ENCODE measurements around the gene SPG21. TPM values are rescaled to one million over a fixed set of nuclear protein-coding genes. Genes with fewer than 3 reads are reported as not detected.

The SPG21 gene
- total RNA-seq, 1 donor from 2014 or later, result 41.5 TPM

DNA sequence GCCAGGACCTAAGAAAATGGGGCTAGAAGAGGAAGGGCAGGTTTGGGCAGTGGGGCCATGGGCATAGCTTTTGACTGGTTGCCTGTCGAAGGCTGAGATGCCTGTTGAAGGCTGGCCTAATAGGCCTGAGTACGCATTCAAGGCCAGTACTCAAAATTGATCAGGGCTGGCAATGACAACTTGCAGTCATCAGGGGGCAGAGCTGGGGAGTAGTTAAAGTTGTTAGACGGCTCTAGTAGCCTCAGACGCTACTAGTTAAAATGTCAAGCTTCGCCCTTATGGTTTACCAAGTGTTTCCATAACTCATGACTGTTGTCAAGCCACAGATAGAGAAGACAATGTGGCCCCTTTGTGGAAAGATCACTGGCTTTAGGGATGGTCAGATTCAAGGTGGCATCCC lies 28.7 kb downstream of the SPG21 start:
- no peak overlapping the region for H3K27ac ChIP-seq
- H3K9me3 ChIP-seq, result no peaks in the 10 kb centered on the region
- DNase-seq (ENCODE audit: low spot score in 2 of 2), result no peak
- no peak overlapping the region for H3K4me3 ChIP-seq
- H3K27me3 ChIP-seq, result no peaks in the 10 kb centered on the region
- H3K36me3 ChIP-seq, result peaks cover 72 to 86% of the 10 kb centered on the region in 2 donors
- intact Hi-C loops (cut with DNase I), result no loop called here
- TF ChIP-seq, protein P1, sequence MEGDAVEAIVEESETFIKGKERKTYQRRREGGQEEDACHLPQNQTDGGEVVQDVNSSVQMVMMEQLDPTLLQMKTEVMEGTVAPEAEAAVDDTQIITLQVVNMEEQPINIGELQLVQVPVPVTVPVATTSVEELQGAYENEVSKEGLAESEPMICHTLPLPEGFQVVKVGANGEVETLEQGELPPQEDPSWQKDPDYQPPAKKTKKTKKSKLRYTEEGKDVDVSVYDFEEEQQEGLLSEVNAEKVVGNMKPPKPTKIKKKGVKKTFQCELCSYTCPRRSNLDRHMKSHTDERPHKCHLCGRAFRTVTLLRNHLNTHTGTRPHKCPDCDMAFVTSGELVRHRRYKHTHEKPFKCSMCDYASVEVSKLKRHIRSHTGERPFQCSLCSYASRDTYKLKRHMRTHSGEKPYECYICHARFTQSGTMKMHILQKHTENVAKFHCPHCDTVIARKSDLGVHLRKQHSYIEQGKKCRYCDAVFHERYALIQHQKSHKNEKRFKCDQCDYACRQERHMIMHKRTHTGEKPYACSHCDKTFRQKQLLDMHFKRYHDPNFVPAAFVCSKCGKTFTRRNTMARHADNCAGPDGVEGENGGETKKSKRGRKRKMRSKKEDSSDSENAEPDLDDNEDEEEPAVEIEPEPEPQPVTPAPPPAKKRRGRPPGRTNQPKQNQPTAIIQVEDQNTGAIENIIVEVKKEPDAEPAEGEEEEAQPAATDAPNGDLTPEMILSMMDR (IDR thresholded peaks at IDR 0.05), result no peak
- no peaks in the 10 kb centered on the region for H3K4me1 ChIP-seq

DNA sequence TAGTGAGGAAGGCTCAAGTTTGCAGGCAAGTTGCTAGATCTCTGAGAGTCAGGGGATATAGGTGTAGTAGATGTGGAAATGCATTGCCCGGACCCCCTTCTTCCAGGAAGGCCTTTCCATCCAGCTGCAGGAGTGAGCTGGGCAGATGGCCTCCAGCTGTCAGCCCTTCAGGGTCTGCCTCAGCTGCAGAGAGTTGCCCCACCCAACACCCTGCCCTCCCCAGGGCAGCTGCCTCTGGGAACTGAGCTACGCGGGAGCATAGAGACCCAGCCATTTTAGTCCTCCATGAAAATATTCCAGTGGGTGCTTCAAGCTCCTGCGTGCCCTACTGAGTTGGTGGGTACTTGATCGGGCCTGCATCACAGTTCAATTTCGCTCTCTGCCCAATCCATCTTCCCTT lies 29.6 kb downstream of the SPG21 start:
- Histone ChIP-seq H3K4me3 (no peak overlapping the region), H3K36me3 (peaks cover 67 to 91% of the 10 kb centered on the region in 2 donors), H3K4me1 (no peaks in the 10 kb centered on the region), H3K27me3 (no peaks in the 10 kb centered on the region), H3K9me3 (no peaks in the 10 kb centered on the region), H3K27ac (no peak overlapping the region)
- DNase-seq (ENCODE audit: low spot score in 2 of 2), result no peak
- TF ChIP-seq, protein P1 (IDR thresholded peaks at IDR 0.05), result no peak
- intact Hi-C loops (cut with DNase I), result no loop called here

DNA sequence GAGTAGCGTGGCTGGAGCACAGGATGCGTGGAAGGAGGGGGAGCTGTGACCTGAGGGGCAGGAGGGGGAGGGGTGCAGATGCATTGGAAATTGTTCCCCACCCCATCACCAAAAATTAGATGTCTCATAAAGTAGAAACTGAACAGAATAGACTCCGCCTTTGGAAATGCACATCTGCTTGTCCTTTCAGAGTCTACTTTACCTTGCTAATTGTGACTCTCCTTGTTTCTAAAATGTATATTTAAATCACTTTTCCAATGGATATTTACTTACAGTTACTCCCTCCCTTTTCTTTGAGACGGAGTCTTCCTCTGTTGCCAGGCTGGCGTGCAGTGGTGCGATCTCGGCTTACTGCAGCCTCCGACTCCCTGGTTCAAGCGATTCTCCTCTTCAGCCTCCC lies 30.6 kb downstream of the SPG21 start:
- no peak overlapping the region for H3K4me3 ChIP-seq
- intact Hi-C loops (cut with DNase I), result no loop called here
- H3K27ac ChIP-seq, result no peak overlapping the region
- no peaks in the 10 kb centered on the region for H3K9me3 ChIP-seq
- TF ChIP-seq, protein P1 (IDR thresholded peaks at IDR 0.05), result no peak
- H3K4me1 ChIP-seq, result no peaks in the 10 kb centered on the region
- DNase-seq (ENCODE audit: low spot score in 2 of 2), result no peak
- no peaks in the 10 kb centered on the region for H3K27me3 ChIP-seq
- H3K36me3 ChIP-seq, result peaks cover 58 to 83% of the 10 kb centered on the region in 2 donors

DNA sequence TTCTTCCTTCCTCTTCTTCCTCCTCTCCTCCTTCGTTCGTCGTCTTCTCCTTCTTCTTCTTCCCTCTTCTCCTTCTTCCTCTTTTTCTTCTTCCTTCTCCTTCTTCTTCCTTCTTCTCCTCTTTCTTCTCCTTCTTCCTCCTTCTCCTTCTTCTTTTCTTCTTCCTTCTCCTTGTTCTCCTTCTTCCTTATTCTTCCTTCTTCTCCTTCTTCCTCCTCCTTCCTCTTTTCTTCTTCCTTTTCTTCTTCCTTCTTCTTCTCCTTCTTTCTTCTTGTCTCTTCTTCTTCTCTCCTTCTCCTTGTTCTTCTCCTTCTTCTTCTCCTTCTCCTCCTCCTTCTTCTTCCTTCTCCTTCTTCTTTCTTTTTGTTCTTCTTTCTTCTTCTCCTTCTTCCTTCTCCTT lies 35.3 kb downstream of the SPG21 start:
- H3K4me3 ChIP-seq, result no peak overlapping the region
- no peaks in the 10 kb centered on the region for H3K4me1 ChIP-seq
- H3K27ac ChIP-seq, result no peak overlapping the region
- H3K9me3 ChIP-seq, result no peaks in the 10 kb centered on the region
- H3K36me3 ChIP-seq, result peaks cover 13 to 43% of the 10 kb centered on the region in 2 donors
- H3K27me3 ChIP-seq, result no peaks in the 10 kb centered on the region
- intact Hi-C loops (cut with DNase I), result no loop called here
- TF ChIP-seq, protein P1 (IDR thresholded peaks at IDR 0.05), result no peak
- no peak for DNase-seq (ENCODE audit: low spot score in 2 of 2)

DNA sequence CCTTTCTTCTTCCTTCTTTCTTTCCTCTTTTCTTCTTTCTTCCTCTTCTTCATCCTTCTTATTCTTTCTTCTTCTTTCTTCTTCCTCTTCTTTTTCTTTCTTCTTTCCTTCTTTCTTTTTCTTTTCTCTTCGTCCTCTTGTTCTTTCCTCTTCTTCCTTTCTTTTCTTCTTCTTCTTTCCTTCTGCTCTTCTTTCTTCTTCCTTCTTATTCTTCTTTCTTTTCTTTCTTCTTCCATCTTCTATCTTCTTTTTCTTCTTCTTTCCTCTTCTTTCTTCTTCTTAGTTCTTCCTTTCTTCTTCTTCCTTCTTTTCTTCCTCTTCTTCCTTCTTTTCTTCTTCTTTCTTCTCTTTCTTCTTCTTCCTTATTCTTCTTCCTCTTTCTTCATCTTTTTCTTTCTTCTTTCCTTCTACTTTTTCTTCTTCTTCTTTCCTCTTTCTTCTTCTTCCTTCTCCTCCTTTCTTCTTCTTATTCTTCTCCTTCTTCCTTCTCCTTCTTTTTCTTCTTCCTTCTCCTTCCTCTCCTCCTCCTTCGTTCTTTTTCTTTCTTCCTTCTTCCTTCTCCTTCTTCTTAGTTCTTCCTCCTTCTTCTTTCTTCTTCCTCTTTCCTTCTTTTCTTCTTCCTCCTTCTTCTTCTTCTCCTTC lies 37.8 kb downstream of the SPG21 start:
- no peaks in the 10 kb centered on the region for H3K9me3 ChIP-seq
- peaks cover 7 to 32% of the 10 kb centered on the region in 2 donors for H3K36me3 ChIP-seq
- H3K27me3 ChIP-seq, result no peaks in the 10 kb centered on the region
- H3K4me1 ChIP-seq, result no peaks in the 10 kb centered on the region
- DNase-seq (ENCODE audit: low spot score in 2 of 2), result no peak
- no peak overlapping the region for H3K4me3 ChIP-seq
- no peak overlapping the region for H3K27ac ChIP-seq
- intact Hi-C loops (cut with DNase I), result no loop called here
- TF ChIP-seq, protein P1 (IDR thresholded peaks at IDR 0.05), result no peak

DNA sequence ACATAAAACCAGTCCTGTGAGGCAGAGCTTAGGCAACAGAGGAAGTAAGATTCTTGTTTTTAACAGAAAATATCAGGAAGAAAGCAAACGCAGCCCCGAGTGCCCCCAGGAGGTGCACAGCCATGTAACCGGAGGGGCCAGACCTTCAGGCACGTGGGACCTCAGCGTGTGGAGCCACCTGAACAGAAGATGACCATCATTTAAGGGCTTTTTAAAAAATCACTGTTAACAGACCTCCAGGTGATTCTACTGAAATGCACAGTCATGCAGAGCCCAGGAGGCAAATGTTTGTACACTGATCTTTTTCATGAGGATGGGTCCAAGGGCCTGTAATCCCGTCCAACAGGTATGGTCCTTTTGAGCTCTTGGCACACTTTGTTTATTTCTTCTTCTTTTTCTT lies 38.8 kb downstream of the SPG21 start:
- Histone ChIP-seq H3K9me3 (no peaks in the 10 kb centered on the region), H3K4me1 (no peaks in the 10 kb centered on the region), H3K36me3 (peaks cover 3 to 28% of the 10 kb centered on the region in 2 donors), H3K27me3 (no peaks in the 10 kb centered on the region), H3K27ac (no peak overlapping the region), H3K4me3 (no peak overlapping the region)
- intact Hi-C loops (cut with DNase I), result no loop called here
- TF ChIP-seq, protein P1 (IDR thresholded peaks at IDR 0.05), result no peak
- DNase-seq (ENCODE audit: low spot score in 2 of 2), result no peak

All from ascending aorta (tissue), 2 donors.